ENCODE results near the gene ARFGAP2.
"Not testable (repeated sequence)": the region's sequence is repeated elsewhere in the genome, so short reads cannot be mapped to it uniquely, and the experiment has no call there.

Gene ARFGAP2
- total RNA-seq, result 154 to 170 reads per million in 2 experiments

- DNase-seq (ENCODE audit: low read depth), result peak; percentile 93
Observed at GRCh38 chr11:47176328-47177228, at the start of gene ARFGAP2. Gene ARFGAP2 (minus strand): TSS chr11:47176879. CDS start chr11:47176853, 26 bp downstream.

GRCh38 chr11:47225552-47226400 lies 49.1 kb upstream of the ARFGAP2 start:
- DNase-seq (ENCODE audit: low read depth), result no peak

DNA sequence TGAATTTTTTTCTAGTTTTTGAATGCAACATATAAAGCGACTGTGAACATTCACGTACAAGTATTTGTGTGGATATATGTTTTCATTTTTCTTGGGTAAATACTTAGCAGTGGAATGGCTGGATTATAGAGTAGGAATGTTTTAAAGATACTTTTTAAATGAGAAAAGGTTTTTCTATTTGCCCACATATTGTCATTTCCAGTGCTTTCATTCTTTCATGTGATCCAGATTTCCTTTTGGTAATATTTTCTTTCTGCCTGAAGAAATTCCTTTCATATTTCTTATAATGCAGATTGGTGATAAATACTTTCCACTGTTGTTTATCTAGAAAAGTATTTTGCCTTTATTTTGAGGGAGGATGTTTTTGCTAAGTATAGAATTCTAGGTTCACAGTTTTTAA lies 46.0 kb upstream of the ARFGAP2 start:
- DNase-seq (ENCODE audit: low read depth), result no peak

- no peak for DNase-seq (ENCODE audit: low read depth)
Observed at GRCh38 chr11:47220401-47220821, 43.7 kb upstream of the ARFGAP2 start.

GRCh38 chr11:47216121-47216798 lies 39.6 kb upstream of the ARFGAP2 start:
- DNase-seq (ENCODE audit: low read depth), result no peak

GRCh38 chr11:47215366-47215910 lies 38.8 kb upstream of the ARFGAP2 start:
- DNase-seq (ENCODE audit: low read depth), result no peak

DNA sequence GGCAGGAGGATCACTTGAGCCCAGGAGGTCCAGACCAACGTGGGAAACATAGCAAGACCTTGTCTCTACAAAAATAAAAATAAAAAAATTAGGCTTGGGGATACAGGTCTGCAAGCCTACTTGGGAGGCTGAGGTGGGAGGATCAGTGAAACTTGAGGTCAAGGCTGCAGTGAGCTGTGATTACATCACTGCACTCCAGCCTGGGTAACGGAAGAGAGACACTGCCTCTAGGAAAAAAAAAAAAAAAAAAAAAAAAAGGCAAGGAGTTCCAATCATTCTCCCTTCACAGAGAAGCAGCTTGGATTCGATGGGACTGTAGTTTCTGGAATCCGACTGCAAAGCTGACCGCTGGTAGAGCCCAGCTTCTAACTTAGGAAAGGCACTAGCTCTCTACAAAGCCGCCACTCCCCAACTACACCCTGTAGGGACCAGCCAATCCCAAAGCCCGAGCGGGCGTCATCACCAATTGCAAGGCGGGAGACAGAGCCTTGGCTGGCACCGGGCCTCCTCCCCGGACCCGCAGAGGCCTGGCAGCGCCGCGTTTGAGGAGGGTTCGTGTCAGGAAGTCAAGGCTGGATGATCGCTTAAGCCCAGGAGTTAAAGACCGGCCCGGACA lies 37.4 kb upstream of the ARFGAP2 start:
- peak; percentile 72 for DNase-seq (ENCODE audit: low read depth)

GRCh38 chr11:47212938-47213337 lies 36.3 kb upstream of the ARFGAP2 start:
- DNase-seq (ENCODE audit: low read depth), result no peak

GRCh38 chr11:47208628-47209027 lies 31.9 kb upstream of the ARFGAP2 start:
- no peak for DNase-seq (ENCODE audit: low read depth)

- not testable (repeated sequence) for DNase-seq (ENCODE audit: low read depth)
Observed at GRCh38 chr11:47208008-47208552, 31.4 kb upstream of the ARFGAP2 start.

DNA sequence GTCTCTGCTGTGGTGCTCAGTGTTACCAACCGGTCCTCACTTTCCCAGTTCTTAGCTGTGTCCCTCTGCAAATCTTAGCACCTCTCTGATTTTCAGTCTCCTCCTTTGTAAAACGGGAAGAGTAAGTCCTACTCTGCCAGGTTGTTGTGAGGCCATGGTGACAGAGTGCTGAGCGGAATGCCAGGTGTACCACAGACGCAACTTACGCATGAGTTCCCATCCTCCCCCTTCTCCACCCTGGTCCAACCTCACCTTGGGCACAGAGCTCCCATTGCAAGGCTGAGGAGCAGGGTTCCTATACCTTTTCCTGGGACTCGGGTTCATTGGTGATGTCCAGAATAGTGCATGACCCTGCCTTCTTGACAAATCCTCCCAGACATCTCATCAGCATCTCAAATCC lies 30.8 kb upstream of the ARFGAP2 start:
- no peak for DNase-seq (ENCODE audit: low read depth)

GRCh38 chr11:47206577-47206976 lies 29.9 kb upstream of the ARFGAP2 start:
- DNase-seq (ENCODE audit: low read depth), result not testable (repeated sequence)

- no peak for DNase-seq (ENCODE audit: low read depth)
Observed at GRCh38 chr11:47204637-47204989, 27.9 kb upstream of the ARFGAP2 start.

GRCh38 chr11:47202576-47202975 lies 25.9 kb upstream of the ARFGAP2 start:
- DNase-seq (ENCODE audit: low read depth), result no peak

GRCh38 chr11:47201015-47201414 lies 24.3 kb upstream of the ARFGAP2 start:
- DNase-seq (ENCODE audit: low read depth), result no peak

- not testable (repeated sequence) for DNase-seq (ENCODE audit: low read depth)
Observed at GRCh38 chr11:47198161-47198560, 21.5 kb upstream of the ARFGAP2 start.

- no peak for DNase-seq (ENCODE audit: low read depth)
Observed at GRCh38 chr11:47192111-47192510, 15.4 kb upstream of the ARFGAP2 start.

- not testable (repeated sequence) for DNase-seq (ENCODE audit: low read depth)
Observed at GRCh38 chr11:47191137-47191536, 14.5 kb upstream of the ARFGAP2 start.

GRCh38 chr11:47189100-47189834 lies 12.6 kb upstream of the ARFGAP2 start:
- no peak for DNase-seq (ENCODE audit: low read depth)

GRCh38 chr11:47188259-47188658 lies 11.6 kb upstream of the ARFGAP2 start:
- DNase-seq (ENCODE audit: low read depth), result no peak
